ENCODE data around the gene PLXNB2.

DNA sequence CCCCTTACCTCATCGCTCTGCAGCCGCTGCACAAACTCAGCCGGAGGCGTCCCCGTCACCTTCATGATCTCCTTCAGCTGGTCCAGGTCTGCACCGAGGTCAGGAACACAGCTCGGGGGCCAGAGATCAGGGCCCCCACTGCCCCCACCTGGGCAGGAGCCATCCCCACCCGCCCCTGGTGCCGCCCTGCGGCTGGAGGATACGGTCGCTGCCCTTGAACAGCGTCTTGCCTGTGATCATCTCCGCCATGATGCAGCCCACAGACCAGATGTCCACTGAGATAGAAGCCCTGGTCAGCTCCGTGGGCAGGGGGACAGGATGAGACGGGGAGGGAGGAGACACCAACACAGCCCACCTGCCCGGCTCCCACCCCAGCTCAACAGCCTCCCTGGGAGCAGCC is 51.8 kb downstream of the PLXNB2 start:
- TF ChIP-seq RCOR1 (IDR thresholded peaks at IDR 0.05; ENCODE audit: low read length), result no peak
- TF ChIP-seq, protein P1, sequence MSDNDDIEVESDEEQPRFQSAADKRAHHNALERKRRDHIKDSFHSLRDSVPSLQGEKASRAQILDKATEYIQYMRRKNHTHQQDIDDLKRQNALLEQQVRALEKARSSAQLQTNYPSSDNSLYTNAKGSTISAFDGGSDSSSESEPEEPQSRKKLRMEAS (IDR thresholded peaks at IDR 0.05; ENCODE audit: low read depth), result no peak
- no peak for TF ChIP-seq EP300 (IDR thresholded peaks at IDR 0.05; ENCODE audit: borderline replicate concordance in 1 of 2, low read depth in 1 of 2, low read length in 1 of 2)
- TF ChIP-seq, protein P2, sequence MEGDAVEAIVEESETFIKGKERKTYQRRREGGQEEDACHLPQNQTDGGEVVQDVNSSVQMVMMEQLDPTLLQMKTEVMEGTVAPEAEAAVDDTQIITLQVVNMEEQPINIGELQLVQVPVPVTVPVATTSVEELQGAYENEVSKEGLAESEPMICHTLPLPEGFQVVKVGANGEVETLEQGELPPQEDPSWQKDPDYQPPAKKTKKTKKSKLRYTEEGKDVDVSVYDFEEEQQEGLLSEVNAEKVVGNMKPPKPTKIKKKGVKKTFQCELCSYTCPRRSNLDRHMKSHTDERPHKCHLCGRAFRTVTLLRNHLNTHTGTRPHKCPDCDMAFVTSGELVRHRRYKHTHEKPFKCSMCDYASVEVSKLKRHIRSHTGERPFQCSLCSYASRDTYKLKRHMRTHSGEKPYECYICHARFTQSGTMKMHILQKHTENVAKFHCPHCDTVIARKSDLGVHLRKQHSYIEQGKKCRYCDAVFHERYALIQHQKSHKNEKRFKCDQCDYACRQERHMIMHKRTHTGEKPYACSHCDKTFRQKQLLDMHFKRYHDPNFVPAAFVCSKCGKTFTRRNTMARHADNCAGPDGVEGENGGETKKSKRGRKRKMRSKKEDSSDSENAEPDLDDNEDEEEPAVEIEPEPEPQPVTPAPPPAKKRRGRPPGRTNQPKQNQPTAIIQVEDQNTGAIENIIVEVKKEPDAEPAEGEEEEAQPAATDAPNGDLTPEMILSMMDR (IDR thresholded peaks at IDR 0.05), result no peak
- TF ChIP-seq YY1 (IDR thresholded peaks at IDR 0.05; ENCODE audit: low read depth), result no peak
- no peak for TF ChIP-seq TAF1 (IDR thresholded peaks at IDR 0.05; ENCODE audit: borderline replicate concordance, low read depth, low read length)

All from SK-N-SH (cell line).